SU-DHL-6 (cell line): Measurements from ENCODE around the gene PLEKHA6.

ENCODE experiments used
- EZH2phosphoT487 ChIP-seq: fragments of 200-600 bp; sonication (generic), shearing (Covaris generic); conservative IDR thresholded peaks from 2 replicates; pipeline ENCODE4 v1.6.1; 2018; ENCODE audit warnings: mild to moderate bottlenecking, antibody characterized with exemption, low read length, moderate library complexity, mixed read lengths
- TF ChIP-seq, protein P1 (sequence below): fragments of 200-600 bp; sonication (generic); IDR thresholded peaks from one replicate; pipeline ENCODE4 v1.5.1; 2017; ENCODE audit warnings: antibody characterized with exemption, mild to moderate bottlenecking, low read length, moderate library complexity; ENCODE audit not compliant: insufficient read depth, poor library complexity, severe bottlenecking

DNA sequence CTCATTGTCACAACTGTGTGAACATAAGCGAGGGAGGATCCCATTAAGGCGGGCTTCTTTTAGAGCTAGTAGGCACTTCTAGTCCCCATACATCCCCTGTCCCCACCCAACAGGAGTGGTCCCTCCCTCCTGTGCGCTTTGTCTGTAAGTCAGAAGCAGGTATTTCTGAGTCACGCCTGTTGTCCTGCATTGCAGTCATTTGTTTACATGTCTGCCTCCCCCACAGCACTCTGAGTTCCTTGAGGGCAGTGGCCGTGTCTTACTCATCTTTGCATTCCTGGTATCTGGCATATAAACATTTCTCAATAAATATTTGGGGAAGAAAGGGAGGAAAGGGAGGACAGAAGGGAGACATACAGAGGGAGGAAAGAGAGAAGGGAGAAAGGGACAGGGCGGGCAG, 40.3 kb downstream of the PLEKHA6 start:
- TF ChIP-seq, protein P1, sequence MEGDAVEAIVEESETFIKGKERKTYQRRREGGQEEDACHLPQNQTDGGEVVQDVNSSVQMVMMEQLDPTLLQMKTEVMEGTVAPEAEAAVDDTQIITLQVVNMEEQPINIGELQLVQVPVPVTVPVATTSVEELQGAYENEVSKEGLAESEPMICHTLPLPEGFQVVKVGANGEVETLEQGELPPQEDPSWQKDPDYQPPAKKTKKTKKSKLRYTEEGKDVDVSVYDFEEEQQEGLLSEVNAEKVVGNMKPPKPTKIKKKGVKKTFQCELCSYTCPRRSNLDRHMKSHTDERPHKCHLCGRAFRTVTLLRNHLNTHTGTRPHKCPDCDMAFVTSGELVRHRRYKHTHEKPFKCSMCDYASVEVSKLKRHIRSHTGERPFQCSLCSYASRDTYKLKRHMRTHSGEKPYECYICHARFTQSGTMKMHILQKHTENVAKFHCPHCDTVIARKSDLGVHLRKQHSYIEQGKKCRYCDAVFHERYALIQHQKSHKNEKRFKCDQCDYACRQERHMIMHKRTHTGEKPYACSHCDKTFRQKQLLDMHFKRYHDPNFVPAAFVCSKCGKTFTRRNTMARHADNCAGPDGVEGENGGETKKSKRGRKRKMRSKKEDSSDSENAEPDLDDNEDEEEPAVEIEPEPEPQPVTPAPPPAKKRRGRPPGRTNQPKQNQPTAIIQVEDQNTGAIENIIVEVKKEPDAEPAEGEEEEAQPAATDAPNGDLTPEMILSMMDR: no peak
- no peak for TF ChIP-seq EZH2phosphoT487
